ENCODE results near the gene RPL31.
"Not testable (repeated sequence)": the region's sequence is repeated elsewhere in the genome, so short reads cannot be mapped to it uniquely, and the experiment has no call there.

Gene RPL31

GRCh38 chr2:101030866-101031554 lies 28.9 kb downstream of the RPL31 start:
- DNase-seq = no peak

DNA sequence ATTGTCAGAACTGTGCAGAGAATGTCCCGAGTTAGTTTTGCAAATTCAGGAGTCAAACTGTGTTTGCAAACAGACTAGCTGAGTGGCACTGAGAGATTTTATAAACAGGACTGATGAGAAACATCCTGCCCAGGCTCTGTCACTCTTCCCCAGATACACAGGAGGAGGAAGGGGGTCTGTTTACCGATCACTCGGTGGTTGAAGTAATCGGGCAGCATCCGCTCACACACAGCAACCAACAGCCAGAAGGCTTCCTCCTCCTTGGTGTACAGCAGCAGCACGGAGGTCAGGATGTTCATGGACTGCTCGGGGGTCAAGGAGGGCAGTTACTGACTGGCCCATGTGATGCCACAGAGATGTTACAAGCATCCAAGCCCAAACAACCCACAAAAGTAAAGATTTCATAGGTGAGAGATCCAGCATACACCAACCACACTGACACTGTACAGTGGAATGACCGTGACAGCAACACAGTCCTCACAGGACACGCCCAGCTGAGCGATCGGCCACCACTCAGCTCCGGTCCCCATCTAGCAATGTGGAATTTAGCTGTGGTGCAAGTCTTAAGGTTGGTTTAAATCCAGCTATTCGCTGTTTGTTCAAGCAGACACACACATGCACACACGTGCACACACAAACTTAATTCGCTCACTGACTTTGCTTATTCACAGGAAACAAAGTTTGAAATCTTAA lies 30.1 kb downstream of the RPL31 start:
- no peak for DNase-seq

- DNase-seq = no peak
Measured at GRCh38 chr2:101036562-101036961, 34.5 kb downstream of the RPL31 start.

GRCh38 chr2:101037161-101037755 lies 35.2 kb downstream of the RPL31 start:
- no peak for DNase-seq

GRCh38 chr2:101038455-101039255 lies 36.6 kb downstream of the RPL31 start:
- DNase-seq = no peak

DNA sequence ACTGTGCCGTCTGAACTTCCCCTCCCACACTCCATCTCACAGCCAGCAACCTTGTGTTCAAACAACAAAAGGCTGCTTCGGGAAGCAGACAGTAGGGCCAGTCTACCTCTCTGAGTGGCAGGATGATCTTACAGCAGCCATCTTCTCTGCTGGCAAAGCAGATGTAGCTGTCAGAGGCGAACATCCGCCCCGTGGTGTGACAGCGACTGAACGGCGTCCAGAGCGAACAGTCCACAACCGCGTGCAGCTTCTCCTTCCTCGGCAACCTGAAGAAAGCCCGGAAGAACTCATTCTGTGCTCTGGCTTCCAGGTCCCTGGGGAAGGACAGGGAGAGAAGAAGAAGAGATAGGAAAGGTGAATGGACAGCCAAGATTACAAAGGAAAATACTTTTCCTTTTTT lies 38.0 kb downstream of the RPL31 start:
- no peak for DNase-seq

DNA sequence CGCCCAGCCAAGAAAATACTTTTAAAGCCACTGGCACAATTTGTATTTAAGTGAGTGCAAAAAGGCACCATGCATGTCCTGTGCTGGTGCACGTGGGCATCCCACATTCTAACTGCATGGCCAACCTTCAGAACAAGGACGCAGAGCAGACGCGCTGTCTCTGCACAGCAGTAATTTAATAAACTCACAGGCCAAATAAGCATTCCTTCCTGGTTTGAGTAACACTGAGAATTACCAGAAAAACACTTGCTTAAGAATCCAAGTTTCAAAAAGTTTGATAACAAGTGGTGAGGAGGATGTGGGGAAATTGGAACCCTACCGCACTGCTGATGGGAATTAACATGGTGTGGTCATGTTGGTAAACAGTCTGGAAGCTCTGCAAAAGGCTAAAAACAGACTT lies 38.7 kb downstream of the RPL31 start:
- DNase-seq = no peak

DNA sequence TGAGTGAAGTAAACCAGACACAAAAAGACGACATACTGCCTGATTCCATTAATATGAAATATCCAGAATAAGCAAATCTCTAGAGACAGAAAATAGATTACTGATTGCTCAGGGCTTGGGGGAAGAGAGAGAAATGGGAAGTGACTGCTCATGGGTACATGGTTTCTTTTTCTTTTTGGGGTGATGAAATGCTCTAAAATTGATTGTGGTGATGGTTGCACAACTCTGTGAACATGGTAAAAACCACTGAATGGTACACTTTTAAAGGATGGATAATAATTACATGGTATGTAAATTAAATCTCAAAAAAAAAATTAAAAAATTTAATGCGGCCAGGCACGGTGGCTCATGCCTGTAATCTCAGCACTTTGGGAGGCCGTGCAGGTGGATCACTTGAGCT lies 39.3 kb downstream of the RPL31 start:
- no peak for DNase-seq

- DNase-seq = no peak
Measured at GRCh38 chr2:101045330-101045729, 43.2 kb downstream of the RPL31 start.

DNA sequence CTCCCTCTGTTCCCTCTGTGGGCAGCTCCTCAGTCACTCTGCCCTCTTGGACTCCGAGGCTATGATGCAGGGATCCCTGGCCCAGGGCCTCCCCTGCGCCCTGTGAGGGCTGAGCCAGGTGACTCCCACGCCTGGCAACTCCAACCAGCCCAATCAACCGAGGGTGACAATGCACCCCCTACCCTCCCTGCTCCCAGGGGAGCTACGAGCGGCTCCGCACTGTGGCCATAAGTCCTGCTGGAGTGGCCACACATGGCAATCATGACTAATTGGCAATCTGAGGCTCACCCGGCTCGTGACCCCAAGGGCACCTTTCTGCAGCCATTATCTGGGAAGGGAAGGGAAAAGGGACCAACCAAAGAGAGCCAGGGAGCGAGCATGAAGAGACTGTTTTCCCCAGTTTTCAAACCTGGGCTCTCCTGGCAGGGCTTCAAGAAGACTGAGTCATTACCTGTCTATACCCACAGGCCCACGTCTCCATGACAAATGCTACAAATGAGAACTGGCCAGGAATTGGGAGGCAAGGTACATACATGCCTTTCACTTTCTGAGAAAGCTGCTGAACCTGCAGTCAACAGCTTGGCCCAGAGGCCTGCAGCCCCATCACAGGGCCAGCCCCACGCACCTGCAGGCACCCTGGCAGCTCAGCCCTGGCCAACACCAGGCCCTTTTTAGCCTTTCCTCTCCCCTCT lies 45.1 kb downstream of the RPL31 start:
- DNase-seq = no peak

DNA sequence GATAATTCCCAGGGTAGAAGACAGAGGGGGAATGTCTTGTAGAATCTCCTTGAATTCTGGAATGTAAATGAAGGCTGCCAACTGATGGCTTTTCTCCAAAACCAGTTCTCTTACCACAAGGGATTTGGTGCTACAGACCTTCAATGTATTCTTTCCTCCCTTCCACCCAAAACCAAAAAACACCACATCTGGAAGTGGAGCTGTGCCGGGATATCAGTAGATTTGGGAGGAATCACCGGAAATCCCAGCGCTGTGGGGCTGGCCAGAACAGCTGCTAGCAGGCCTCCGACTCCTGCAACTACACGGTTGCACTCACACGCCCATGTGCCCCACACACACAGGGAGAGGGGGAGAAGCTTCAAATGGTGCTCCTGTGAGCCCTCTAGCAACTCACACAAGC lies 45.7 kb downstream of the RPL31 start:
- DNase-seq = no peak

DNA sequence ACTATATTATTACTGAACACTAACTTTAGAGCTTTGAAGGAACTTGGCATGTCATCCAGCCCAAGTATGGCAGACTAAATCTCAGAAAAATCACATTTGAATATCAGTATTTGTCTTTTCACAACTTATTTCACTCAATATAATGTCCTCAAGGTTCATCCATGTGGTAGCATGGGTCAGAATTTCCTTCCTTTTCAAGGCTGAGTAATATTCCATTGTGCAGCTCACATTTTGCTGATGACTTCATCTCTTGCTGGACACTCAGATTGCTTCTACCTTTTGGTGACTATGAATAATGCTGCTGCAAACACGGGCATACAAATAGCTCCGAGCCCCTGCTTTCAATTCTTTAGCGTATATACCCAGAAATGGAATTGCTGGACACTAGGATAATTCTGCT lies 46.7 kb downstream of the RPL31 start:
- DNase-seq = no peak

DNA sequence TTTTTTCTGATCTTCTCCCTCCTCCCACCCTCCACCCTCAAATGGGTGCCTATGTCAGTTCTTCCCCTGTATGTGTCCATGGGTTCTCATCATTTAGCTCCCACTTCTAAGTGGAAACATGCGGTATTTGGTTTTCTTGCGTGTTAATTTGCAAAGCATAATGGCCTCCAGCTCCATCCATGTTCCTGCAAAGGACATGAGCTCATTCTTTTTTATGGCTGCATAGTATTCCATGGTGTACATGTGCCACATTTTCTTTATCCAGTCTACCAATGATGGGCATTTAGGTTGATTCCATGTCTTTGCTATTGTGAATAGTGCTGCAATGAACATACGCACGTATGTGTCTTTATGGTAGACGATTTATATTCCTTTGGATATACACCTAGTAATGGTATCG lies 48.8 kb downstream of the RPL31 start:
- not testable (repeated sequence) for DNase-seq

DNA sequence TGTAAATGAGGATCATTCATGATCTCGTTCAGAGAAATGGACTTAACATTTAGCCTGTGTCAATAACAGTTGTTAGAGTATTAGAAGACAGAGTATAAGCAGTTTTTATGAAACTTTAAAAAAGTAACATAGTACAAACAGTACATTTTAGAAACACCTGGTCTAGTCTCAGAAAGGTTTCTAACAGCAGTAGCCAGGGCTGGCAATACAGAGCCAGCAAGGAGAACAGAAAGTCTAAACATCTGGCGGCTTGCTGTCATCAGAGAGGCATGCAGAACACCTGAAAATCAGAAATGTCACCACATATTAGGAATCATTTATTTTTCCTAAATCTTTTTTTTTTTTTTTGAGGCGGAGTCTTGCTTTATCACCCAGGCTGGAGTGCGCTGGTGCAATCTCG lies 50.1 kb downstream of the RPL31 start:
- no peak for DNase-seq

DNA sequence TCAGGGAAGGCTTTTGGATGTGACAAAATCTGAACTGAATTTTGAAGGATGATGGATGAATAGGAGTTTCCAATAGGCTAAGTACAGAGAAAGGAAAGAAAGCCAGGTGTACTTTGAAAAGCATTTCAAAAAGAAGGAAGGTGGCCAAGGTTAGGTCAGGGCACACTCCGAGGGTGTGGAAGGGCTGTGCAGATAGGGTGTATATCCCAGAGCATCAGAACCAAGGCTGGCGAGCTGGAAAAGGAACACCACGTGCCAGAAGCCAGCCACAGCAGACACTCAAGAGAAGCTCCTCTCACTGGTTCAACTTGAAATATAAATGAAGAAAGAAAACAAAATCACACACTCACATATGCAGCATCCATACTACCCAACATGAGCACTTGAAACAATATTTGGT lies 51.0 kb downstream of the RPL31 start:
- DNase-seq = no peak
